B cell (primary cell): ENCODE data around the gene HAGH. TPM values are rescaled to one million over a fixed set of nuclear protein-coding genes. Genes with fewer than 3 reads are reported as not detected.

Experiments used
- ATAC-seq: fragments of 200-7000 bp; cut with Tn5 transposase; one replicate; pipeline ENCODE4 v1.10.0; 2021; ENCODE audit warnings: low read depth, mild to moderate bottlenecking, moderate number of reproducible peaks, moderate library complexity
- CTCF ChIA-PET: fragments of 350-600 bp; sonication (Branson Sonifier 250); formaldehyde crosslinking; loops from one replicate; lab custom pipeline; 2021; ENCODE audit warnings: antibody characterized with exemption, inconsistent platforms; lab: Charles Lee
- POLR2A ChIA-PET: fragments of 350-600 bp; sonication (Branson Sonifier 250); formaldehyde crosslinking; loops from one replicate; lab custom pipeline; 2021; ENCODE audit warnings: antibody characterized with exemption; lab: Charles Lee
- DNase-seq: peaks from one replicate; pipeline ENCODE4 v3.0.0; 2013
- H2AFZ ChIP-seq: 2 replicates; pipeline ENCODE4 v1.6.1; 2012; ENCODE audit warnings: mild to moderate bottlenecking, low read depth, low read length; ENCODE audit not compliant: insufficient read depth, poor library complexity, severe bottlenecking
- H3K27ac ChIP-seq, 2 donors: 1 replicate in 1 of 2; 2 replicates in 1 of 2; pipeline ENCODE4 v1.5.1; 2012 to 2013; ENCODE audit warnings: low read length in 2 of 2, mild to moderate bottlenecking in 2 of 2, moderate library complexity in 1 of 2
- H3K27me3 ChIP-seq, 4 experiments: fragments of 200-600 bp in 1 of 4; sonication (generic) in 1 of 4; replicated peaks in 1 of 4; 1 replicate in 2 of 4; 2 replicates in 2 of 4; pipeline versions ENCODE4 v1.6.1 to v1.7.0; 2013 to 2016; ENCODE audit warnings: low read length in 3 of 4, mild to moderate bottlenecking in 2 of 4, mixed read lengths in 1 of 4, moderate library complexity in 1 of 4; ENCODE audit not compliant: insufficient read depth in 4 of 4, control insufficient read depth in 3 of 4; ENCODE audit errors: control extremely low read depth in 1 of 4
- H3K36me3 ChIP-seq, 2 experiments: replicated peaks in 1 of 2; 1 replicate in 1 of 2; 2 replicates in 1 of 2; pipeline versions ENCODE4 v1.6.1 to v1.7.1; 2013; ENCODE audit warnings: low read length in 1 of 2; ENCODE audit not compliant: insufficient read depth in 2 of 2, control insufficient read depth in 1 of 2; ENCODE audit errors: control extremely low read depth in 1 of 2, extremely low read depth in 1 of 2
- H3K4me1 ChIP-seq, 2 donors: fragments of 200-600 bp in 1 of 2; sonication (generic) in 1 of 2; 1 replicate in 1 of 2; 2 replicates in 1 of 2; pipeline versions ENCODE4 v1.5.1 to v1.6.1; 2013 to 2017; ENCODE audit warnings: low read length in 2 of 2; ENCODE audit not compliant: control insufficient read depth in 2 of 2, insufficient read depth in 2 of 2
- H3K4me2 ChIP-seq: replicated peaks from 2 replicates; pipeline ENCODE3; 2012; ENCODE audit warnings: mild to moderate bottlenecking, low read depth, low read length; ENCODE audit not compliant: poor library complexity, severe bottlenecking
- H3K4me3 ChIP-seq, 5 experiments: fragments of 200-600 bp in 1 of 5; sonication (generic) in 1 of 5; 1 replicate in 3 of 5; 2 replicates in 2 of 5; pipeline versions ENCODE4 v1.5.1 to v1.7.0; 2011 to 2016; ENCODE audit warnings: low read length in 4 of 5, mild to moderate bottlenecking in 4 of 5, low read depth in 2 of 5, control low read depth in 1 of 5, moderate library complexity in 1 of 5; ENCODE audit not compliant: insufficient read depth in 1 of 5; ENCODE audit errors: control extremely low read depth in 1 of 5, extremely low read depth in 1 of 5
- H3K79me2 ChIP-seq: fragments of 200-600 bp; sonication (generic); one replicate; pipeline ENCODE4 v1.6.0; 2016; ENCODE audit warnings: low read length; ENCODE audit not compliant: control insufficient read depth, insufficient read depth
- H3K9ac ChIP-seq: fragments of 200-600 bp; sonication (generic); 2 replicates; pipeline ENCODE4 v1.6.1; 2017; ENCODE audit warnings: mild to moderate bottlenecking, low read length, moderate library complexity
- H3K9me3 ChIP-seq, 3 donors: one replicate each; pipeline versions ENCODE4 v1.6.1 to v1.7.1; 2013; ENCODE audit warnings: low read length in 2 of 3; ENCODE audit not compliant: control insufficient read depth in 2 of 3, insufficient read depth in 1 of 3; ENCODE audit errors: control extremely low read depth in 1 of 3
- H4K20me1 ChIP-seq: 2 replicates; pipeline ENCODE4 v1.6.0; 2012; ENCODE audit warnings: mild to moderate bottlenecking, low read length; ENCODE audit not compliant: insufficient read depth, control insufficient read depth, poor library complexity, severe bottlenecking
- H3K27ac Mint-ChIP-seq: one replicate; pipeline ENCODE4 v1.8.0; 2021; ENCODE audit warnings: mixed read lengths
- H3K27me3 Mint-ChIP-seq: one replicate; pipeline ENCODE4 v1.8.0; 2021; ENCODE audit warnings: mixed read lengths
- H3K4me1 Mint-ChIP-seq: one replicate; pipeline ENCODE4 v1.8.0; 2021; ENCODE audit warnings: mixed read lengths
- H3K4me3 Mint-ChIP-seq: one replicate; pipeline ENCODE4 v1.8.0; 2021; ENCODE audit warnings: mixed read lengths
- H3K9me3 Mint-ChIP-seq: one replicate; pipeline ENCODE4 v1.8.0; 2022; ENCODE audit warnings: mixed read lengths; ENCODE audit not compliant: insufficient read depth
- CTCF ChIP-seq: fragments of 200-600 bp; IDR thresholded peaks from one replicate; pipeline ENCODE4 v1.8.0; 2022; ENCODE audit warnings: antibody characterized with exemption, mild to moderate bottlenecking
- EZH2 ChIP-seq: IDR thresholded peaks from 2 replicates; pipeline ENCODE4 v1.6.1; 2012; ENCODE audit warnings: borderline replicate concordance, low read depth, mild to moderate bottlenecking, moderate library complexity, low read length; ENCODE audit not compliant: insufficient read depth, poor library complexity, severe bottlenecking
- WGBS: methylation state at CpG from one replicate; pipeline ENCODE4 v1.1.5; 2013; ENCODE audit warnings: missing lambda C conversion rate; ENCODE audit not compliant: insufficient coverage; 5-methylcytosine and 5-hydroxymethylcytosine counted together
- intact Hi-C: fragments of 100-400 bp; cut with micrococcal nuclease; formaldehyde crosslinking; loops from one replicate; pipeline ENCODE4 v1.10.0; 2022
- polyA plus RNA-seq: library from polyadenylated mRNA; depleted of rRNA; stranded (reverse); fragments of >200 nt; gene quantifications from 2 replicates; pipeline ENCODE4 v1.2.3, GENCODE V29; 2012
- total RNA-seq, 2 donors: library from RNA; stranded (reverse); fragments of 120-200 nt in 1 of 2; gene quantifications; 1 replicate in 1 of 2; 2 replicates in 1 of 2; pipeline versions ENCODE4 v1.2.3 to v1.2.4, GENCODE V29; 2013 to 2022

HAGH gene
- total and polyA plus RNA-seq, 2 donors (not counting 1 experiment from before 2014, with no cell fraction given): 50.6 to 74.2 TPM

GRCh38 chr16:1822801-1823200 is 3.8 kb downstream of the HAGH start:
- ATAC-seq (no peak), DNase-seq (no peak)
- Histone ChIP-seq H3K4me2 (no peak overlapping the region), H3K27ac (no peak overlapping the region), H3K4me3 (no peak overlapping the region), H3K36me3 (peaks cover 0 to 34% of the 10 kb centered on the region in 2 experiments), H3K9me3 (no peaks in the 10 kb centered on the region), H3K9ac (no peak overlapping the region), H3K79me2 (peaks cover 58% of the 10 kb centered on the region), H4K20me1 (peaks cover 52% of the 10 kb centered on the region), H3K4me1 (peaks cover 12 to 16% of the 10 kb centered on the region in 2 donors), H3K27me3 (no peaks in the 10 kb centered on the region), H2AFZ (no peak overlapping the region)
- Mint-ChIP-seq H3K27ac (no peak overlapping the region), H3K27me3 (no peaks in the 10 kb centered on the region), H3K4me3 (no peak overlapping the region), H3K9me3 (no peaks in the 10 kb centered on the region), H3K4me1 (peaks cover 26% of the 10 kb centered on the region)
- POLR2A ChIA-PET: no interaction called here
- WGBS: 98% methylated on average over 15 of the region's 16 CpGs
- intact Hi-C loops: no loop called here
- no peak for TF ChIP-seq CTCF
- TF ChIP-seq EZH2: no peak
- CTCF ChIA-PET: no interaction called here

GRCh38 chr16:1821861-1822611 is 4.6 kb downstream of the HAGH start:
- Mint-ChIP-seq H3K4me1 (peaks cover 18% of the 10 kb centered on the region), H3K27ac (no peak overlapping the region), H3K27me3 (no peaks in the 10 kb centered on the region), H3K4me3 (no peak overlapping the region), H3K9me3 (no peaks in the 10 kb centered on the region)
- WGBS: 93% methylated on average over 22 of the region's 24 CpGs
- CTCF ChIA-PET: no interaction called here
- H3K79me2 ChIP-seq: peaks cover 50% of the 10 kb centered on the region
- peaks cover 7 to 10% of the 10 kb centered on the region in 2 donors for H3K4me1 ChIP-seq
- no peaks in the 10 kb centered on the region for H3K27me3 ChIP-seq
- intact Hi-C loops: no loop called here
- no peak overlapping the region for H2AFZ ChIP-seq
- no peak for DNase-seq
- POLR2A ChIA-PET: no interaction called here
- H3K9me3 ChIP-seq: no peaks in the 10 kb centered on the region
- H3K27ac ChIP-seq: no peak overlapping the region
- H3K4me3 ChIP-seq: no peak overlapping the region
- H3K4me2 ChIP-seq: no peak overlapping the region
- H4K20me1 ChIP-seq: peaks cover 56% of the 10 kb centered on the region
- ATAC-seq: no peak
- H3K9ac ChIP-seq: no peak overlapping the region
- TF ChIP-seq CTCF: no peak
- TF ChIP-seq EZH2: no peak
- H3K36me3 ChIP-seq: peaks cover 0 to 39% of the 10 kb centered on the region in 2 experiments
